HepG2 (cell line): ENCODE data around the gene PLCB4. TPM values are rescaled to one million over a fixed set of nuclear protein-coding genes. Genes with fewer than 3 reads are reported as not detected.

Experiments used
- ATAC-seq: fragments of 200-7000 bp; cut with Tn5 transposase; 3 replicates; pipeline ENCODE4 v1.9.1; 2020; ENCODE audit warnings: mild to moderate bottlenecking, moderate library complexity
- BruUV-seq: library from RNA; stranded (reverse); fragments of 400-500 nt; replicated peaks from 2 replicates; lab custom pipeline; 2021; lab: Mats Ljungman, UMichigan
- CTCF ChIA-PET: fragments of 300-600 bp; formaldehyde crosslinking; extraction: SDS; loops from one replicate; lab custom pipeline; 2021; ENCODE audit warnings: low total read pairs, inconsistent platforms, low intra/inter-chr PET ratio; lab: Yijun Ruan, JAX
- POLR2A ChIA-PET: fragments of 350-600 bp; sonication (Branson Sonifier 250); formaldehyde crosslinking; loops from one replicate; lab custom pipeline; 2020; ENCODE audit warnings: antibody characterized with exemption, inconsistent platforms; lab: Yijun Ruan, JAX
- DNase-seq: peaks from one replicate; pipeline ENCODE4 v3.0.0-alpha.2; 2015; ENCODE audit warnings: low spot score
- FAIRE-seq: peaks from 3 replicates; lab custom pipeline; 2011; peaks lifted over from hg19 to GRCh38; lab: Jason Lieb, UNC
- H2AFZ ChIP-seq: one replicate; pipeline ENCODE4 v1.6.1; 2011; ENCODE audit warnings: low read length, inconsistent platforms
- H3K27ac ChIP-seq: fragments of 300-600 bp; 3 replicates; pipeline ENCODE4 v1.8.0; 2011; ENCODE audit warnings: mixed run types, mild to moderate bottlenecking, mixed read lengths, low read length, inconsistent platforms; ENCODE audit not compliant: insufficient read depth; ENCODE audit errors: extremely low read length
- H3K27me3 ChIP-seq, 2 experiments: fragments of 200-600 bp in 1 of 2; 2 replicates in 1 of 2; 3 replicates in 1 of 2; pipeline versions ENCODE4 v1.6.0 to v1.8.0; 2011; ENCODE audit warnings: low read length in 2 of 2, mild to moderate bottlenecking in 2 of 2, moderate library complexity in 2 of 2, inconsistent platforms in 1 of 2; ENCODE audit not compliant: insufficient read depth in 2 of 2, control insufficient read depth in 1 of 2
- H3K36me3 ChIP-seq, 2 experiments: fragments of 200-600 bp in 1 of 2; replicated peaks in 1 of 2; 2 replicates in 1 of 2; 3 replicates in 1 of 2; pipeline versions ENCODE4 v1.5.1 to v1.8.0; 2011; ENCODE audit warnings: low read length in 2 of 2, inconsistent platforms in 1 of 2; ENCODE audit not compliant: insufficient read depth in 2 of 2, control insufficient read depth in 1 of 2
- H3K4me1 ChIP-seq: 2 replicates; pipeline ENCODE4 v1.5.1; 2012; ENCODE audit warnings: low read length, inconsistent platforms; ENCODE audit not compliant: insufficient read depth
- H3K4me2 ChIP-seq: 2 replicates; pipeline ENCODE4 v1.6.0; 2011; ENCODE audit warnings: low read depth, low read length, inconsistent platforms
- H3K4me3 ChIP-seq, 3 experiments: fragments of 200-600 bp in 1 of 3; sonication (generic), shearing (Covaris generic) in 1 of 3; replicated peaks in 1 of 3; 2 replicates each; pipeline ENCODE4 v1.5.1; 2011 to 2016; ENCODE audit warnings: low read length in 3 of 3, inconsistent platforms in 2 of 3, low read depth in 2 of 3, mild to moderate bottlenecking in 2 of 3, control low read depth in 1 of 3, mixed read lengths in 1 of 3; ENCODE audit not compliant: insufficient read depth in 1 of 3
- H3K79me2 ChIP-seq: one replicate; pipeline ENCODE4 v1.6.1; 2011; ENCODE audit warnings: low read length, inconsistent platforms; ENCODE audit not compliant: insufficient read depth
- H3K9ac ChIP-seq: 2 replicates; pipeline ENCODE4 v1.6.0; 2011; ENCODE audit warnings: mild to moderate bottlenecking, low read depth, low read length, inconsistent platforms; ENCODE audit not compliant: insufficient read depth
- H3K9me3 ChIP-seq: 2 replicates; pipeline ENCODE4 v1.5.1; 2012; ENCODE audit warnings: mild to moderate bottlenecking, low read length
- H4K20me1 ChIP-seq: 2 replicates; pipeline ENCODE4 v1.6.0; 2011; ENCODE audit warnings: inconsistent platforms, mild to moderate bottlenecking, low read length, moderate library complexity; ENCODE audit not compliant: insufficient read depth
- ARID3A ChIP-seq: IDR thresholded peaks from 2 replicates; pipeline ENCODE4 v1.6.1; 2012; ENCODE audit warnings: low read depth, low read length, improper control_type of control experiment
- ARNT2 ChIP-seq: sonication (generic); formaldehyde crosslinking; IDR thresholded peaks from 2 replicates; pipeline ENCODE4 v1.8.0; 2022; ENCODE audit warnings: mild to moderate bottlenecking, low read depth, missing genetic modification reagents, moderate library complexity
- BRCA1 ChIP-seq: sonication (generic); formaldehyde crosslinking; IDR thresholded peaks from 2 replicates; pipeline ENCODE4 v1.4.0; 2020; ENCODE audit warnings: missing genetic modification reagents
- CSRNP1 ChIP-seq: sonication (generic); formaldehyde crosslinking; IDR thresholded peaks from 2 replicates; pipeline ENCODE4 v1.8.1; 2023; ENCODE audit warnings: mild to moderate bottlenecking, missing genetic modification reagents
- ELF4 ChIP-seq: sonication (generic); formaldehyde crosslinking; IDR thresholded peaks from 2 replicates; pipeline ENCODE4 v1.5.0; 2020; ENCODE audit warnings: missing genetic modification reagents, mild to moderate bottlenecking, moderate library complexity, borderline replicate concordance
- GRHL1 ChIP-seq: sonication (generic); formaldehyde crosslinking; conservative IDR thresholded peaks from 2 replicates; pipeline ENCODE4 v1.8.0; 2022; ENCODE audit warnings: missing genetic modification reagents
- KDM6A ChIP-seq: IDR thresholded peaks from 2 replicates; pipeline ENCODE4 v1.6.1; 2016; ENCODE audit warnings: low read depth
- MEIS1 ChIP-seq: sonication (generic); formaldehyde crosslinking; IDR thresholded peaks from 2 replicates; pipeline ENCODE4 v1.9.0; 2021; ENCODE audit warnings: mild to moderate bottlenecking, missing genetic modification reagents, moderate library complexity, borderline replicate concordance
- RNF2 ChIP-seq: fragments of 450-650 bp; conservative IDR thresholded peaks from 2 replicates; pipeline ENCODE4 v1.6.1; 2016; ENCODE audit warnings: low read depth
- ZNF143 ChIP-seq: sonication (generic); formaldehyde crosslinking; IDR thresholded peaks from 2 replicates; pipeline ENCODE4 v1.4.0; 2020; ENCODE audit warnings: missing genetic modification reagents
- ZNF230 ChIP-seq: sonication (generic); formaldehyde crosslinking; IDR thresholded peaks from 2 replicates; pipeline ENCODE4 v1.4.0; 2020; ENCODE audit warnings: mild to moderate bottlenecking, missing genetic modification reagents
- ZNF784 ChIP-seq: sonication (generic); formaldehyde crosslinking; IDR thresholded peaks from 2 replicates; pipeline ENCODE4 v1.5.1; 2020; ENCODE audit warnings: missing genetic modification reagents, mild to moderate bottlenecking, borderline replicate concordance
- WGBS: methylation state at CpG from one replicate; pipeline ENCODE4 v1.1.6; 2017; ENCODE audit warnings: low lambda C conversion rate; 5-methylcytosine and 5-hydroxymethylcytosine counted together
- in situ Hi-C: cut with HindIII; loops from 2 replicates; pipeline ENCODE4 v1.10.0; 2017; ENCODE audit warnings: low pct_unique_long_range_greater_than_20kb; ENCODE audit not compliant: extremely low pct_ligation_motif_present
- intact Hi-C: fragments of 100-400 bp; cut with micrococcal nuclease; formaldehyde crosslinking; loops from one replicate; pipeline ENCODE4 v1.10.0; 2022; ENCODE audit not compliant: unreplicated experiment
- polyA plus RNA-seq, 8 experiments: library from polyadenylated mRNA; depleted of rRNA in 3 of 8; stranded (reverse) in 7 of 8; unstranded in 1 of 8; fragments of >200 nt; fragmentation: Illumina TruSeq in 4 of 8; extraction: Trizol in 4 of 8; gene quantifications; 2 replicates each; pipeline versions ENCODE4 v1.2.1 to v1.2.3, GENCODE V29; 2011 to 2016; ENCODE audit warnings: low read depth in 4 of 8, missing spikeins in 1 of 8, mixed read lengths in 1 of 8; ENCODE audit not compliant: insufficient read depth in 1 of 8
- total RNA-seq, 5 experiments: library from RNA; depleted of rRNA; stranded (reverse); fragments of >200 nt; fragmentation: Illumina TruSeq; extraction: Trizol; gene quantifications; 2 replicates each; pipeline ENCODE4 v1.2.3, GENCODE V29; 2016; ENCODE audit warnings: low read depth in 1 of 5

The PLCB4 gene
- total and polyA plus RNA-seq, 2 of the 13 experiments (the other 11 are each of a cell fraction or from before 2014, with no cell fraction given): 0.01 TPM; not detected in 1

GRCh38 chr20:9506964-9507369 is 438.1 kb downstream of the PLCB4 start:
- 35% methylated on average over 31 of the region's 31 CpGs for WGBS
- Histone ChIP-seq H3K4me2 (no peak overlapping the region), H3K27ac (no peak overlapping the region), H3K4me1 (no peaks in the 10 kb centered on the region), H3K4me3 (no peak overlapping the region), H3K36me3 (no peaks in the 10 kb centered on the region), H4K20me1 (no peaks in the 10 kb centered on the region), H3K9me3 (no peaks in the 10 kb centered on the region), H3K79me2 (no peaks in the 10 kb centered on the region), H2AFZ (no peak overlapping the region), H3K9ac (no peak overlapping the region), H3K27me3 (peaks cover 5 to 58% of the 10 kb centered on the region in 2 experiments)
- BruUV-seq: no TSS peak
- no peak for FAIRE-seq
- intact Hi-C loops (no loop called here), in situ Hi-C loops (no loop called here)
- no peak for DNase-seq
- CTCF ChIA-PET: no interaction called here
- no peak for TF ChIP-seq KDM6A
- TF ChIP-seq ARNT2 (CRISPR knock-in tag): no peak
- no peak for TF ChIP-seq MEIS1 (CRISPR knock-in tag)
- TF ChIP-seq BRCA1 (CRISPR knock-in tag): no peak
- TF ChIP-seq ZNF784 (CRISPR knock-in tag): no peak
- no peak for TF ChIP-seq ZNF143 (CRISPR knock-in tag)
- no peak for TF ChIP-seq ELF4 (CRISPR knock-in tag)
- no peak for TF ChIP-seq GRHL1 (CRISPR knock-in tag)
- TF ChIP-seq ZNF230 (CRISPR knock-in tag): no peak
- no peak for TF ChIP-seq RNF2
- no peak for TF ChIP-seq ARID3A
- no peak for TF ChIP-seq CSRNP1
- POLR2A ChIA-PET: no interaction called here
- no peak for ATAC-seq
